NCI-H510A (cell line): ENCODE results near the gene BMP7.
"Not testable (repeated sequence)": the region's sequence is repeated elsewhere in the genome, so short reads cannot be mapped to it uniquely, and the experiment has no call there.

Experiments
- DNase-seq: peaks from one replicate; lab custom pipeline; 2025; lab: John Stamatoyannopoulos, UW

The BMP7 gene

GRCh38 chr20:57265336-57265996, 975 bp downstream of the BMP7 start:
- DNase-seq = no peak

GRCh38 chr20:57264908-57265335, 1.5 kb downstream of the BMP7 start:
- not testable (repeated sequence) for DNase-seq

- DNase-seq = no peak
Observed at GRCh38 chr20:57263801-57264792, 2.3 kb downstream of the BMP7 start.

- DNase-seq = no peak
Observed at GRCh38 chr20:57262784-57263609, 3.4 kb downstream of the BMP7 start.

- no peak for DNase-seq
Observed at GRCh38 chr20:57262301-57262700, 4.1 kb downstream of the BMP7 start.

GRCh38 chr20:57261457-57262251, 4.8 kb downstream of the BMP7 start:
- no peak for DNase-seq

GRCh38 chr20:57260934-57261333, 5.5 kb downstream of the BMP7 start:
- DNase-seq = no peak

- DNase-seq = no peak
Observed at GRCh38 chr20:57259938-57260921, 6.2 kb downstream of the BMP7 start.

GRCh38 chr20:57259121-57259937, 7.1 kb downstream of the BMP7 start:
- no peak for DNase-seq

- no peak for DNase-seq
Observed at GRCh38 chr20:57257701-57258453, 8.6 kb downstream of the BMP7 start.

GRCh38 chr20:57256908-57257307, 9.5 kb downstream of the BMP7 start:
- DNase-seq = no peak

GRCh38 chr20:57256205-57256604, 10.2 kb downstream of the BMP7 start:
- no peak for DNase-seq

GRCh38 chr20:57255183-57255582, 11.3 kb downstream of the BMP7 start:
- no peak for DNase-seq

- DNase-seq = no peak
Observed at GRCh38 chr20:57252559-57253162, 13.8 kb downstream of the BMP7 start.

- DNase-seq = no peak
Observed at GRCh38 chr20:57251949-57252348, 14.5 kb downstream of the BMP7 start.

GRCh38 chr20:57251344-57251743, 15.1 kb downstream of the BMP7 start:
- DNase-seq = no peak

GRCh38 chr20:57250607-57251343, 15.7 kb downstream of the BMP7 start:
- no peak for DNase-seq
